GM18505 (cell line): Measurements from ENCODE around the gene TCEANC2.

Experiments used
- ATAC-seq: cut with Tn5 transposase; IDR thresholded peaks from one replicate; pipeline ENCODE4 v1.9.1; 2021; ENCODE audit not compliant: unreplicated experiment
- POLR2A ChIP-seq: IDR thresholded peaks from 4 replicates; pipeline ENCODE4 v1.6.1; 2011; ENCODE audit warnings: borderline replicate concordance; ENCODE audit not compliant: insufficient read depth, insufficient read length; ENCODE audit errors: extremely low read depth

TCEANC2 gene

DNA sequence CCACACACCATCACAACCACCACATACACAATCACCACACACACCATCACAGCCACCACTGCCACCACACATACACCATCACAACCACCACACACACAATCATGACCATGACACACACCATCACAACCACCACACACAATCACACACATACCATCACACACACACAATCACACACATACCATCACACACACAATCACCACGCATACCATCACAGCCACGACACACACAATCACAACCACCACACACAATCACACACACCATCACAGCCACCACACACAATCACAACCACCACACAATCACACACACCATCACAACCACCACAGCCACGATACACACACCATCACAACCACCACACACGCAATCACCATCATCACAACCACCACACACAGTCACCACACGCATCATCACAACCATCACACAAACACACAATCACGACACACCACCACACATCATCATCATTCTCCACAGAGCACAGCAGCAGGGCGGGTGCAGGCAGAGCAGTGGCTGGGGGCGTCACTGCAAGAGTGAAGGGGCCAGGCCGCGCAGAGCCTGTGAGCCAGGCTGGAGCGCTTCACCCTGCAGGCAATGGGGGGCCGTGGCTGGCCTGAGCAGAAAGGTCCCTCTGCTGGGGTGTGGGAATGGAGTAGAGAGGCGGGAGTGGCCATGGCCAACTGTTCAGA lies 66.8 kb downstream of the TCEANC2 start:
- no peak for TF ChIP-seq POLR2A
- ATAC-seq = no peak

DNA sequence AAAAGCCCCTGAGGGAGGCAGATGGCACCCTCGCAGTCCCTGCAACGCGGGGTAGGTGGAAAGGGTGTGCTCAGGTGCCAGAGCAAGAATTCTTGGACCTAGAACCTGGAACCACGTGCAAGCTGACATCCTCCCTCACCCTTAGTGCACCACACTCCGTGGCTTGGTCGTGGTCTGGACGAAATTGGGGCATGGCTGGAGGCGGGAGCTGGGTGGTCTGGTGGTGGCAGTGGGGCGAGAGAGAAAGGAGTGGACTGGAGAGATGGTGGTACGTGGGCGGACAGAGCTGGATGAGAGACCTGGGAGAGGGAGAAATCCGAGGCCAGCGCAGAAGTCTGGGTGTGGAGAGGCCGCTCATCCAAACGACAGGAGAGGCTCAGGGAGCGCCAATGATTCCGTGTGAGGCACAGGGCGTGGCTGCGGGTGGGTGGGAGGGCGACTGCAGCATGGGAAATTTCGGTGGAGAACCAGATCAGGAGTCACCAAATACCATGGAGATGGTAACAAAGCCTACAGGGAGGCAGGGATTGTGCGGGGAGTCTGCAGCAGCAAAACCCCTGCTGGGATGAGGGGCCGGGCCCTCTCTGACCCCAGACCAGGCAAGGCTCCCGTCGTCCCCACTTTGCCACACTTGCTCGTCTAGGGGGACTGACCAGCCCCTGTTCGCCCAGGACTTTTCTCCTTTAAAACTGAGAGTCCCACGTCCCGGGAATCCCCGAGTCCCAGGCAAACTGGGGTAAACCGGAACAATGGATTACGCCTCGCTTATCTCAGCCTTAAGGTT lies 67.5 kb downstream of the TCEANC2 start:
- no peak for ATAC-seq
- TF ChIP-seq POLR2A = no peak

DNA sequence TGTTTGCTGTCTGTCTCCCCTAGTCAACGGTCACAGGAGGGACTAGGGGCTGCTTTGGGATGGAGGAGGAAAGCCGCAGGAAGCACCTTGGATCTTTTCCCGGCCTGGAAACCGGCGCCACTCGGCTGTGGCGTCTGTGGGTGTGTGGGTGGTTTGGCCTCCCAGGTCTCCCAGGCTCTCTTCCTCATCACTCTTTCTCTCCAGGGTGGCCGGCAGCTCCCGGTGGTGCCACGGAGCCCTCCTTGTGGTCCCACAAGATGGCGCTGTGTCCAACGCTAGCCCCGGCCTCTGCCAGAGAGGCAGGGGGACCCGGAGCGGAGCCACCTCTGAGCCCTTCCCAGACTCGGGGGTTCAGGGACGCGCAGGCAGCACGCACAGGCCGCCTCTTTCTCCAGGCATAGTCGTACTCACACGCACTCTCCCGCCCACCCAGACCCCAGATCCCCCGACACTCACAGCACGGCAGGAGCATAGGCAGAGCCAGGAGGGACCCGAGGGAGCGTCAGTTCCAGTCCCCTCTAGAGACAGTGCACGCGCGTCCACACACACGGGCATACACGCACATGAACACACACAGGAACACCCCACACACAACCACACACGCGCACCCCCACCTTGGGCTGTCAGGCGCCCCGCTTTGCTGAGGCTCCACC lies 68.2 kb downstream of the TCEANC2 start:
- ATAC-seq = no peak
- no peak for TF ChIP-seq POLR2A

- no peak for ATAC-seq
- TF ChIP-seq POLR2A = no peak
Observed at GRCh38 chr1:54122135-54122751, 68.8 kb downstream of the TCEANC2 start.

GRCh38 chr1:54122992-54123391 lies 69.6 kb downstream of the TCEANC2 start:
- TF ChIP-seq POLR2A = no peak
- no peak for ATAC-seq

DNA sequence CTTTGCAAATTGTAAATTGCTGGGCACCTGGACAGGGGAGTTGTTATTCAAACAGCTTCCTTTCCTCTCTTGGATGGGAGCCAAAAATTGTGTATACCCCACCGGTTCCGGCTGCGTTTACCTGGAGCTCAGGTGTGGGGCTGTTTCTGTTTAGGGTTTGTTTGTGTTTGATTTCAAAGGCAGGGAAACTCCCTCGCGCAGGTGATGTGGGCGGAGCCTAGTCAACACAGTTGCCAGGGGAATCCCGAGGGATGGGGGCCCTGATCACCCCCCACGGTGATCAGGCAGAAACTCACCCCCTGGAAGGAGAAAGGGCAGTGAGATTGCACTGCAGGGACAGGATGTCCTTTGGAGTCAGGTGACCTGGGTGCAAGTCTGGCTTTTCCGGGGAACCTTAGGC lies 71.1 kb downstream of the TCEANC2 start:
- ATAC-seq = no peak
- no peak for TF ChIP-seq POLR2A

GRCh38 chr1:54124906-54125305 lies 71.5 kb downstream of the TCEANC2 start:
- ATAC-seq = no peak
- TF ChIP-seq POLR2A = no peak

DNA sequence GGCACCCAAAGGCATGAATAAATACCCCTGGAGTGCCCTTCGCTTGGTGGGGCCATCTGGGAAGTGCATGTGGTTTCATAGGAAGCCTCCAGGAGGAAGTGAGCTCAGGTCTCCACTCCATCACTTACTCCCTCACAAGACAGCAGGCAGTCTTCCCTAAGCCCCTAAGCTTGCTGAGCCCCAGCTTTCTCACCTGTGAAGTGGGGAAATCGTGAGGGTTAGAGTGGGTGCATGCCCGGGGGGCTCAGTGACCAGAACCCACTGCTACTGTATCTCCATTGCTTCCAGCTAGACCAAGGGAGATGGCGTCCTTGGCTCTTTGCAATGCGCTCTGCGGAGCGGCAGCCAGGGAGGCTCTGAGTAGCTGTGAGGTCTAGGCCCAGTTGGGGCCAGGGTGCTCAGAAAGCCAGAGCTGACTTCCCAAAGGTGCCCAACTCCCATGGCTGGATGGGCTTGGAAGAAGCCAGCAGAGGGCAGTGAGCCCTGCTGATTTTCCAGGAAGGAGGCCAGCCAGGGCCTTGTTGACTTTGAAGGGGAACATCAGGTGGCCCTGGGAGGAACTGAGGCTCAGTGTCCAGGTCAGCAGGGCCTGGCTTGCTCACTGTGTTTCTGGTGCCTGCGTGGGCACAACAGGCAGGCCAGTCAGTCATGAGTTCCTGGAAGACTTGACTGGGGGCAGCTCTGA lies 72.1 kb downstream of the TCEANC2 start:
- no peak for TF ChIP-seq POLR2A
- ATAC-seq = no peak

DNA sequence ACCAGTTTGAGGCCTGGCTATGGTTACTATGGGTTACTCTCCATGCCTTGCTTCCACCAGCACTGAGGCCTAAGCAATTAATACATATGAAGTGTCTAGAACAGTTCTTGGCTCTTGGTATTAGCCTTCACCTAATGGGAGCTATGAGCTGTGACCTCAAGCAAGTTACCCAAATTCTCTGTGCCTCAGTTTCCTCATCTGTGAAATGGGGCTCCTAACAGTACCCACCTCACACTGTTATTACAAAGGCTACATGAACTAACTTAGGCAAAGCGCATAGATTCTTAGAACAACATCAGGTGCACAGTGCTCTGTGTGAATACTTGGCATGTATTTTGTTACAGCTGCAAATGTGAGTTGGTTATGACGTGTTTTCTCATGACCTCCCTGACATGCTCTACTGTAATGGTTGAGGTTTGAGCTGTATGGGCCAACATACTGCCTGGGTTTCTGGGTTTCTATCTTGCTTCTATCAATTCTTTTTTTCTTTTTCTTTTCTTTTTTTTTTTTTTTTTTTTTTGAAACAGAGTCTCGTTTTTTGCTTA lies 72.9 kb downstream of the TCEANC2 start:
- no peak for ATAC-seq
- no peak for TF ChIP-seq POLR2A

- ATAC-seq = no peak
- no peak for TF ChIP-seq POLR2A
Observed at GRCh38 chr1:54127594-54128300, 74.3 kb downstream of the TCEANC2 start.

DNA sequence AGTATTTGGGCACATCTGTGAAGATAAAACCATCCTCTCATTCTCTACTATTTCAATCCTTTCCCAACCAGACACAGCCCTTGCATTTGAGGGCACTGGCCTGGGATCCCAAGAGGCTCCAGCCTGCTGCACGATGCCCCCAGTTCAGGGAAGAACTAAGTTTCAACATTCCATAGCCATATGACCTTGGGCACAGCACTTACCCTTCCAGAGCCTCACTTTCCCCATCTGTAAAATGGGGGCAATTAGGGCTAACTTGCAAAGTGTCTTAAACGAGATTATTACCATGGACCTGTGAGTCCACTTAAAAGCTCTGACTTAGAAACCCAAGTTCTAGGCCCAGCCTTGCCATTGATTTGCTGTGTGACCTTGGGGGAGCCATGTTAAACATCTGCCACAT lies 76.5 kb downstream of the TCEANC2 start:
- no peak for ATAC-seq

DNA sequence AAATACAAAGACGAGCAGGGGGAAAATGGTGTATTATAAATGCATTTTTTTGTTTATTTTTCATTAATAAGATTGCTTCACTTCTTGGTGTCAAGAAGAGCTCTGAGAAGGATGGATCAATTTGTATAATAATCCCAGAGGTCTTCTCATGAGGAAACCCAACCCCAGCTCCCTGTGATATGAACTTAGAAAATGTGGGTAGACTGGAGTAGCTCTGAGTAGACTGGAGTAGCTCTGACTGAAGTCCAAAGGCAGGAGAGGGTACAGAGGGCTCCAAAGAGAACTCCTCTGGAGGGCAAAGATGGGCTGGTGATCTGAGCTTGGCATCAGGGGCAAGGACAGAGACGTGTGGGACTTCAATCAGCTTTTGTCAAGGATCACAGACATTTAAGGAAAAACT lies 78.0 kb downstream of the TCEANC2 start:
- TF ChIP-seq POLR2A = no peak
- no peak for ATAC-seq

More for the DNA sequence above, 76.5 kb downstream of the TCEANC2 start:
- no peak for TF ChIP-seq POLR2A
